Measurements from ENCODE around the gene MAPK1. TPM values are rescaled to one million over a fixed set of nuclear protein-coding genes. Genes with fewer than 3 reads are reported as not detected.

MAPK1 gene
- total RNA-seq, 1 experiment from 2014 or later: 90.3 TPM

- Histone ChIP-seq H4K91ac (ENCODE audit: insufficient read length, low read depth, low read length) (no peak overlapping the region), H2AK5ac (ENCODE audit: insufficient read length, low read length) (no peak overlapping the region), H3K18ac (ENCODE audit: insufficient read length, low read depth, low read length) (no peak overlapping the region), H3K56ac (ENCODE audit: insufficient read length, low read depth, low read length) (no peak overlapping the region), H2BK20ac (ENCODE audit: low read depth, low read length, poor library complexity, severe bottlenecking) (no peak overlapping the region), H3K79me2 (ENCODE audit: insufficient read depth, low read length) (peaks cover 67% of the 10 kb centered on the region; the same call in 1 of the 2 replicates), H3K9ac (ENCODE audit: extremely low read depth, insufficient read length, low read length) (no peak overlapping the region), H2BK5ac (ENCODE audit: insufficient read length, low read length) (no peak overlapping the region), H2BK12ac (ENCODE audit: insufficient read length, low read depth, low read length) (no peak overlapping the region), H3T11ph (ENCODE audit: low read length) (no peak overlapping the region), H3K9me3 (ENCODE audit: control insufficient read depth, low read depth, low read length) (no peaks in the 10 kb centered on the region), H3K4me1 (ENCODE audit: insufficient read depth, low read length) (peaks cover 6% of the 10 kb centered on the region), H3K23me2 (ENCODE audit: insufficient read length, low read depth, low read length, poor library complexity, severe bottlenecking) (no peaks in the 10 kb centered on the region), H3K27me3 (ENCODE audit: insufficient read depth, low read length) (no peaks in the 10 kb centered on the region), H2AFZ (ENCODE audit: low read length) (no peak overlapping the region), H3K23ac (ENCODE audit: insufficient read length, low read depth, low read length) (no peak overlapping the region), H2BK15ac (ENCODE audit: low read depth, low read length) (no peak overlapping the region), H2BK120ac (ENCODE audit: low read depth, low read length, poor library complexity, severe bottlenecking) (no peak overlapping the region), H4K20me1 (ENCODE audit: control insufficient read depth, insufficient read depth, insufficient read length) (no peaks in the 10 kb centered on the region), H3K79me1 (ENCODE audit: insufficient read depth, low read depth, low read length, poor library complexity, severe bottlenecking) (peaks cover 17% of the 10 kb centered on the region), H3K14ac (ENCODE audit: insufficient read depth, low read length) (no peak overlapping the region), H4K5ac (ENCODE audit: insufficient read length, low read depth, low read length) (no peak overlapping the region), H4K8ac (replicated peaks; ENCODE audit: insufficient read length, low read depth, low read length) (no peak overlapping the region), H3K4ac (ENCODE audit: low read depth, low read length) (no peak overlapping the region), H3K4me2 (ENCODE audit: insufficient read depth, insufficient read length, low read length) (no peak overlapping the region), H3K27ac (ENCODE audit: insufficient read length, low read depth, low read length) (no peak overlapping the region)
- Mint-ChIP-seq H3K27ac (no peak overlapping the region), H3K36me3 (ENCODE audit: insufficient read depth in 1 of 3, low read depth in 3 of 3) (peaks cover 0 to 16% (median 9%) of the 10 kb centered on the region in 3 experiments; a peak in 5 of 7 replicates), H3K4me1 (peaks cover 45 to 46% of the 10 kb centered on the region in 2 experiments), H3K9me3 (no peaks in the 10 kb centered on the region), H3K27me3 (ENCODE audit: low read depth) (no peaks in the 10 kb centered on the region), H3K4me3 (no peak overlapping the region)
- TF ChIP-seq CTCF (conservative IDR thresholded peaks at IDR 0.05): no peak
- no CpG with 5 or more reads among the region's 8 CpGs for WGBS (ENCODE audit: extremely low coverage, insufficient read length, low lambda C conversion rate)
- DNase-seq: no peak
Observed at GRCh38 chr22:21856868-21857267, 10.6 kb downstream of the MAPK1 start.

Data from H9 (cell line).